ENCODE results near the gene GNG2.

The GNG2 gene

GRCh38 chr14:51868405-51868804, 8.0 kb downstream of the GNG2 start (continued):
- TF ChIP-seq ATF2 (tag by site-specific recombination; IDR thresholded peaks at IDR 0.05; ENCODE audit: low read depth) = no peak
- TF ChIP-seq ZNF148 (tag by site-specific recombination; IDR thresholded peaks at IDR 0.05; ENCODE audit: borderline replicate concordance) = no peak
- TF ChIP-seq ELK4 (IDR thresholded peaks at IDR 0.05; ENCODE audit: borderline replicate concordance, low read depth, low read length) = no peak
- TF ChIP-seq ZNF433 (tag by site-specific recombination; IDR thresholded peaks at IDR 0.05; ENCODE audit: low read depth) = no peak
- no peak for TF ChIP-seq ZNF423 (tag by site-specific recombination; IDR thresholded peaks at IDR 0.05)

- Histone ChIP-seq H3K36me3 (ENCODE audit: control insufficient read depth in 2 of 2, insufficient read depth in 1 of 2, low read length in 2 of 2) (no peaks in the 10 kb centered on the region), H3K4me1 (ENCODE audit: control insufficient read depth, insufficient read depth, low read length) (peaks cover 18% of the 10 kb centered on the region), H3K4me3 (ENCODE audit: low read depth, low read length) (no peak overlapping the region), H3K9me3 (ENCODE audit: control insufficient read depth, insufficient read depth, low read depth, low read length) (no peaks in the 10 kb centered on the region), H3K27ac (ENCODE audit: extremely low read depth, low read depth, low read length) (no peak overlapping the region)
- ChIA-PET CTCF (interaction anchor here (1.3 kb wide), 1 partner anchor 109 kb away, joined by 3 read pairs; no protein-coding TSS in a partner anchor), POLR2A (interaction anchor here (1.2 kb wide), 1 partner anchor 9 kb away, joined by 3 read pairs; the partner anchor contains the start of gene GNG2)
- TF ChIP-seq ZNF112 (tag by site-specific recombination; IDR thresholded peaks at IDR 0.05) (no peak), ZSCAN30 (tag by site-specific recombination; IDR thresholded peaks at IDR 0.05) (no peak), ZNF658 (tag by site-specific recombination; IDR thresholded peaks at IDR 0.05) (no peak), ZNF561 (tag by site-specific recombination; IDR thresholded peaks at IDR 0.05; ENCODE audit: borderline replicate concordance) (no peak), BCL6B (tag by site-specific recombination; IDR thresholded peaks at IDR 0.05) (no peak), ZNF362 (tag by site-specific recombination; IDR thresholded peaks at IDR 0.05) (no peak), ZNF354C (tag by site-specific recombination; IDR thresholded peaks at IDR 0.05; ENCODE audit: borderline replicate concordance, low read depth) (no peak), ZNF302 (tag by site-specific recombination; IDR thresholded peaks at IDR 0.05; ENCODE audit: low read depth) (no peak), ZNF558 (tag by site-specific recombination; IDR thresholded peaks at IDR 0.05) (no peak), ZBTB44 (tag by site-specific recombination; IDR thresholded peaks at IDR 0.05) (no peak), MEIS1 (CRISPR knock-in tag; IDR thresholded peaks at IDR 0.05; ENCODE audit: borderline replicate concordance) (no peak)
These were observed 9.1 kb downstream of the GNG2 start for GRCh38 chr14:51869411-51870100.
